ENCODE measurements around the gene DMPK.
"Not testable (repeated sequence)": the region's sequence is repeated elsewhere in the genome, so short reads cannot be mapped to it uniquely, and the experiment has no call there.

Gene DMPK

GRCh38 chr19:45814851-45815480 is 32.7 kb upstream of the DMPK start, which contains the start of gene RSPH6A:
Gene RSPH6A (minus strand): TSS chr19:45815308. CDS start chr19:45815176, 132 bp downstream.
- no peak for DNase-seq

- no peak for DNase-seq
Measured at GRCh38 chr19:45814166-45814780, 32.0 kb upstream of the DMPK start.

- DNase-seq, result no peak
Measured at GRCh38 chr19:45812297-45812696, 30.0 kb upstream of the DMPK start.

- peak; percentile 24 for DNase-seq
Measured at GRCh38 chr19:45809643-45810159, 27.4 kb upstream of the DMPK start.

GRCh38 chr19:45805719-45806118 is 23.4 kb upstream of the DMPK start:
- DNase-seq, result no peak

- no peak for DNase-seq
Measured at GRCh38 chr19:45804959-45805230, 22.6 kb upstream of the DMPK start.

GRCh38 chr19:45804140-45804958 is 22.1 kb upstream of the DMPK start:
- DNase-seq, result no peak

GRCh38 chr19:45801603-45802175 is 19.4 kb upstream of the DMPK start:
- no peak for DNase-seq

- no peak for DNase-seq
Measured at GRCh38 chr19:45800070-45800553, 17.8 kb upstream of the DMPK start.

GRCh38 chr19:45799541-45799940 is 17.3 kb upstream of the DMPK start:
- not testable (repeated sequence) for DNase-seq

- peak; percentile 26 for DNase-seq
Measured at GRCh38 chr19:45798995-45799517, 16.8 kb upstream of the DMPK start.

- DNase-seq, result no peak
Measured at GRCh38 chr19:45794627-45795026, 12.3 kb upstream of the DMPK start.

GRCh38 chr19:45793876-45794275 is 11.6 kb upstream of the DMPK start:
- no peak for DNase-seq

- DNase-seq, result no peak
Measured at GRCh38 chr19:45793178-45793564, 10.9 kb upstream of the DMPK start.

- peak; percentile 99 for DNase-seq
Measured at GRCh38 chr19:45792470-45793177, 10.3 kb upstream of the DMPK start, which contains the start of gene DMWD. Gene DMWD (minus strand): TSS chr19:45792845. CDS start chr19:45792756, 89 bp downstream.

GRCh38 chr19:45791744-45792469 is 9.6 kb upstream of the DMPK start:
- no peak for DNase-seq

GRCh38 chr19:45790942-45791341 is 8.7 kb upstream of the DMPK start:
- DNase-seq, result peak; percentile 52

- DNase-seq, result no peak
Measured at GRCh38 chr19:45789035-45789786, 6.9 kb upstream of the DMPK start.

- DNase-seq, result no peak
Measured at GRCh38 chr19:45786533-45786894, 4.2 kb upstream of the DMPK start.

GRCh38 chr19:45785781-45786532 is 3.7 kb upstream of the DMPK start:
- no peak for DNase-seq
